Measurements from ENCODE around the gene LRBA.

LRBA gene

GRCh38 chr4:150817804-150818528 lies 197.1 kb downstream of the LRBA start:
- H3K27me3 ChIP-seq (replicated peaks; ENCODE audit: insufficient read depth, low read length), result no peaks in the 10 kb centered on the region
- H3K79me2 ChIP-seq (ENCODE audit: low read length), result no peaks in the 10 kb centered on the region
- H3K9me2 ChIP-seq (replicated peaks; ENCODE audit: insufficient read depth, low read length), result no peaks in the 10 kb centered on the region
- no peak overlapping the region for H2AFZ ChIP-seq (ENCODE audit: low read length)
- no peak for DNase-seq
- no peak for TF ChIP-seq EZH2phosphoT487 (IDR thresholded peaks at IDR 0.05; ENCODE audit: low read length)
- no peak for TF ChIP-seq CTCF (IDR thresholded peaks at IDR 0.05; ENCODE audit: low read length)
- TF ChIP-seq EZH2 (optimal IDR thresholded peaks at IDR 0.05; ENCODE audit: low read depth, low read length), result no peak
- H3K4me1 ChIP-seq (ENCODE audit: low read length), result no peaks in the 10 kb centered on the region
- no peak overlapping the region for H3K4me3 ChIP-seq (ENCODE audit: low read length)
- no peaks in the 10 kb centered on the region for H3F3A ChIP-seq (ENCODE audit: insufficient read depth, low read length)
- H3K27ac ChIP-seq (ENCODE audit: low read length), result no peak overlapping the region
- no peak overlapping the region for H3K4me2 ChIP-seq (ENCODE audit: low read depth, low read length)
- H3K36me3 ChIP-seq (replicated peaks; ENCODE audit: insufficient read depth, low read length), result no peaks in the 10 kb centered on the region
- H3K9ac ChIP-seq (ENCODE audit: low read length), result no peak overlapping the region
- H3K9me3 ChIP-seq (replicated peaks; ENCODE audit: insufficient read depth, low read length), result no peaks in the 10 kb centered on the region
- no peaks in the 10 kb centered on the region for H4K20me1 ChIP-seq (ENCODE audit: insufficient read depth, low read length)

GRCh38 chr4:150817017-150817416 lies 198.1 kb downstream of the LRBA start:
- Histone ChIP-seq H3K36me3 (replicated peaks; ENCODE audit: insufficient read depth, low read length) (no peaks in the 10 kb centered on the region), H3K79me2 (ENCODE audit: low read length) (no peaks in the 10 kb centered on the region), H3K4me3 (ENCODE audit: low read length) (no peak overlapping the region), H3K9me2 (replicated peaks; ENCODE audit: insufficient read depth, low read length) (no peaks in the 10 kb centered on the region), H3K27ac (ENCODE audit: low read length) (no peak overlapping the region), H3K4me2 (ENCODE audit: low read depth, low read length) (no peak overlapping the region), H3K4me1 (ENCODE audit: low read length) (no peaks in the 10 kb centered on the region), H3K9ac (ENCODE audit: low read length) (no peak overlapping the region), H2AFZ (ENCODE audit: low read length) (no peak overlapping the region), H3K9me3 (replicated peaks; ENCODE audit: insufficient read depth, low read length) (no peaks in the 10 kb centered on the region), H3F3A (ENCODE audit: insufficient read depth, low read length) (no peaks in the 10 kb centered on the region), H4K20me1 (ENCODE audit: insufficient read depth, low read length) (no peaks in the 10 kb centered on the region), H3K27me3 (replicated peaks; ENCODE audit: insufficient read depth, low read length) (no peaks in the 10 kb centered on the region)
- DNase-seq, result no peak
- TF ChIP-seq EZH2phosphoT487 (IDR thresholded peaks at IDR 0.05; ENCODE audit: low read length) (no peak), EZH2 (optimal IDR thresholded peaks at IDR 0.05; ENCODE audit: low read depth, low read length) (no peak), CTCF (IDR thresholded peaks at IDR 0.05; ENCODE audit: low read length) (no peak)

GRCh38 chr4:150816491-150816890 lies 198.6 kb downstream of the LRBA start:
- H3K27ac ChIP-seq (ENCODE audit: low read length), result no peak overlapping the region
- DNase-seq, result no peak
- H3K9me2 ChIP-seq (replicated peaks; ENCODE audit: insufficient read depth, low read length), result no peaks in the 10 kb centered on the region
- no peak overlapping the region for H3K4me3 ChIP-seq (ENCODE audit: low read length)
- H3K4me2 ChIP-seq (ENCODE audit: low read depth, low read length), result no peak overlapping the region
- H3K27me3 ChIP-seq (replicated peaks; ENCODE audit: insufficient read depth, low read length), result no peaks in the 10 kb centered on the region
- H2AFZ ChIP-seq (ENCODE audit: low read length), result no peak overlapping the region
- H4K20me1 ChIP-seq (ENCODE audit: insufficient read depth, low read length), result no peaks in the 10 kb centered on the region
- H3F3A ChIP-seq (ENCODE audit: insufficient read depth, low read length), result no peaks in the 10 kb centered on the region
- H3K79me2 ChIP-seq (ENCODE audit: low read length), result no peaks in the 10 kb centered on the region
- H3K9me3 ChIP-seq (replicated peaks; ENCODE audit: insufficient read depth, low read length), result no peaks in the 10 kb centered on the region
- H3K9ac ChIP-seq (ENCODE audit: low read length), result no peak overlapping the region
- H3K36me3 ChIP-seq (replicated peaks; ENCODE audit: insufficient read depth, low read length), result no peaks in the 10 kb centered on the region
- TF ChIP-seq EZH2 (optimal IDR thresholded peaks at IDR 0.05; ENCODE audit: low read depth, low read length) (no peak), EZH2phosphoT487 (IDR thresholded peaks at IDR 0.05; ENCODE audit: low read length) (no peak), CTCF (IDR thresholded peaks at IDR 0.05; ENCODE audit: low read length) (no peak)
- H3K4me1 ChIP-seq (ENCODE audit: low read length), result no peaks in the 10 kb centered on the region

All from MM.1S (cell line).